ENCODE data around the gene RPL29. TPM values are rescaled to one million over a fixed set of nuclear protein-coding genes. Genes with fewer than 3 reads are reported as not detected.
A peak's percentile ranks its signal among the peaks of the same experiment; 100 is the strongest.

Gene RPL29
- total and polyA plus RNA-seq, 2 donors (not counting 3 experiments of a cell fraction or from before 2014, with no cell fraction given), result 1,236 to 2,177 TPM

DNA sequence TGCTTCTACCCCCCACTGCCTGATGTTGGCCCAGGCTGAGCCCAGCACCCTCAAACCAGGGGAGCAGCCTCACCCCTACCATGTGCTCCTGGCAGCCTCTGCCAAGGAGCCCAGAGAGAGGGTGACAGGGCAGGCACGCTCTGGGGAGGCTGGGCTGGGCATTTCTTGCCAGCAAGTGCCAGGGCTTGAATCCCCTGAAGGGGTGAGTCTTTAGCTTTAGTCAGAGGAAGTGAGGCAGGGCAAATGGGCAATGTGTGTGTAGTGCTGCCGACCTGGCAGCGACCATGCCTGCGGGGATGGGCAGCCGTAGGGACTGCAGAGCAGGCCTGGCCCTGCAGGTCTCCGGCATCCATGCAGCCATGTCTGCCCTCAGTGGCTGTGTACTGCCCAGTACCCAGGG is 42.5 kb upstream of the RPL29 start:
- BruUV-seq (replicated peaks), result no TSS peak
- FAIRE-seq (no peak), DNase-seq (ENCODE audit: low read depth, low spot score) (no peak)
- POLR2A ChIA-PET, result no interaction called here
- dilution Hi-C loops (cut with MboI; ENCODE audit: extremely low pct_ligation_motif_present, low sequenced_read_pairs), result no loop called here
- Histone ChIP-seq H3K36me3 (ENCODE audit: control insufficient read depth in 2 of 2, extremely low read depth in 1 of 2, insufficient read depth in 2 of 2, low read length in 2 of 2) (no peaks in the 10 kb centered on the region), H3K27me3 (ENCODE audit: control insufficient read depth in 2 of 2, insufficient read depth in 2 of 2, low read length in 2 of 2) (no peaks in the 10 kb centered on the region), H2AFZ (ENCODE audit: low read depth, low read length) (peak overlapping the region; percentile 30), H3K4me1 (ENCODE audit: control insufficient read depth, extremely low read depth, insufficient read depth, low read length) (no peaks in the 10 kb centered on the region), H3K4me3 (replicated peaks in 1 of 3; ENCODE audit: insufficient read depth in 1 of 3, low read depth in 1 of 3, low read length in 3 of 3) (no peak overlapping the region), H3K9me3 (replicated peaks; ENCODE audit: control insufficient read depth, insufficient read depth, low read length) (no peaks in the 10 kb centered on the region), H3K9ac (replicated peaks; ENCODE audit: extremely low read depth, insufficient read depth, low read length) (no peak overlapping the region), H3K79me2 (ENCODE audit: control insufficient read depth, insufficient read depth, low read length) (no peaks in the 10 kb centered on the region), H3K9me1 (replicated peaks; ENCODE audit: control insufficient read depth, extremely low read depth, insufficient read depth, low read length) (no peaks in the 10 kb centered on the region), H4K20me1 (replicated peaks; ENCODE audit: control insufficient read depth, extremely low read depth, insufficient read depth, low read length) (no peaks in the 10 kb centered on the region), H3K4me2 (ENCODE audit: insufficient read depth, low read length) (no peak overlapping the region), H3K27ac (ENCODE audit: insufficient read depth, low read depth, low read length) (no peak overlapping the region)
- intact Hi-C loops (cut with micrococcal nuclease), result no loop called here
- TF ChIP-seq POLR2AphosphoS5 (IDR thresholded peaks at IDR 0.05; ENCODE audit: insufficient read depth, low read depth, low read length), result no peak
- CTCF ChIA-PET, result interaction anchor here (1.3 to 5.8 kb wide), 4 partner anchors 15 to 34 kb away, joined by 3 to 43 read pairs (median 4); no protein-coding TSS in a partner anchor

DNA sequence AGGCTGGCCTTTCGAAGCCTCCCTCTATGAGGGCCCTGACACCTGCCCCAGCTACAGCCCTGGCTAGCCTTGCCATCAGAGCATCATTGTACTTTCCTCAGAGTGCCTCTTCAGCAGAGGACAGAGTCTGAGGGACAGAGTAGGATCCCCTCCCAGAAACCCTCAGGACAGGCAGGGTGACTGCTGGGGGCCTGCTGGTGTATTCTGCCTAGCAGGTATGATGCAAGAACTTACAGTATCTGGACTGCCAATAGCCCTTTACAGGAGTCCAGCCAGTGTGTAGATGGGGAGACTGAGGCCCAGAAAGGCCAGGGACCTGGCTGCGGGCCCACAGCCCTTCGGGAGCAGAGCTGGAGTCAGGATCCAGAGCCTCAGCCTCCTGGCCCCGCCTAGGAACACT is 41.6 kb upstream of the RPL29 start:
- BruUV-seq (replicated peaks), result no TSS peak
- CTCF ChIA-PET, result interaction anchor here (1.1 to 5.8 kb wide), 6 partner anchors 15 to 86 kb away, joined by 3 to 43 read pairs (median 6); partner anchors contain the start of gene DUSP7
- dilution Hi-C loops (cut with MboI; ENCODE audit: extremely low pct_ligation_motif_present, low sequenced_read_pairs), result no loop called here

More for the DNA sequence above, 41.6 kb upstream of the RPL29 start:
- Histone ChIP-seq H4K20me1 (replicated peaks; ENCODE audit: control insufficient read depth, extremely low read depth, insufficient read depth, low read length) (no peaks in the 10 kb centered on the region), H3K79me2 (ENCODE audit: control insufficient read depth, insufficient read depth, low read length) (no peaks in the 10 kb centered on the region), H3K4me2 (ENCODE audit: insufficient read depth, low read length) (no peak overlapping the region), H3K27ac (ENCODE audit: insufficient read depth, low read depth, low read length) (no peak overlapping the region), H3K9me1 (replicated peaks; ENCODE audit: control insufficient read depth, extremely low read depth, insufficient read depth, low read length) (no peaks in the 10 kb centered on the region), H3K36me3 (ENCODE audit: control insufficient read depth in 2 of 2, extremely low read depth in 1 of 2, insufficient read depth in 2 of 2, low read length in 2 of 2) (no peaks in the 10 kb centered on the region), H3K4me1 (ENCODE audit: control insufficient read depth, extremely low read depth, insufficient read depth, low read length) (no peaks in the 10 kb centered on the region), H3K9ac (replicated peaks; ENCODE audit: extremely low read depth, insufficient read depth, low read length) (no peak overlapping the region), H2AFZ (ENCODE audit: low read depth, low read length) (no peak overlapping the region), H3K9me3 (replicated peaks; ENCODE audit: control insufficient read depth, insufficient read depth, low read length) (no peaks in the 10 kb centered on the region), H3K4me3 (replicated peaks in 1 of 3; ENCODE audit: insufficient read depth in 1 of 3, low read depth in 1 of 3, low read length in 3 of 3) (no peak overlapping the region), H3K27me3 (ENCODE audit: control insufficient read depth in 2 of 2, insufficient read depth in 2 of 2, low read length in 2 of 2) (no peaks in the 10 kb centered on the region)
- POLR2A ChIA-PET, result no interaction called here
- intact Hi-C loops (cut with micrococcal nuclease), result no loop called here
- no peak for DNase-seq (ENCODE audit: low read depth, low spot score)
- TF ChIP-seq MYC (IDR thresholded peaks at IDR 0.05; ENCODE audit: low read depth, low read length) (no peak), EZH2 (IDR thresholded peaks at IDR 0.05; ENCODE audit: borderline replicate concordance, low read depth, low read length, severe bottlenecking) (no peak), POLR2A (IDR thresholded peaks at IDR 0.05; ENCODE audit: low read depth, low read length) (no peak), MAX (IDR thresholded peaks at IDR 0.05; ENCODE audit: insufficient read depth, insufficient read length) (no peak), FOS (IDR thresholded peaks at IDR 0.05; ENCODE audit: borderline replicate concordance, insufficient read depth, low read length) (no peak), POLR2AphosphoS5 (IDR thresholded peaks at IDR 0.05; ENCODE audit: insufficient read depth, low read depth, low read length) (no peak), GATA2 (IDR thresholded peaks at IDR 0.05; ENCODE audit: insufficient read depth, insufficient read length, low read depth, low read length) (no peak)
- TF ChIP-seq, protein P1, sequence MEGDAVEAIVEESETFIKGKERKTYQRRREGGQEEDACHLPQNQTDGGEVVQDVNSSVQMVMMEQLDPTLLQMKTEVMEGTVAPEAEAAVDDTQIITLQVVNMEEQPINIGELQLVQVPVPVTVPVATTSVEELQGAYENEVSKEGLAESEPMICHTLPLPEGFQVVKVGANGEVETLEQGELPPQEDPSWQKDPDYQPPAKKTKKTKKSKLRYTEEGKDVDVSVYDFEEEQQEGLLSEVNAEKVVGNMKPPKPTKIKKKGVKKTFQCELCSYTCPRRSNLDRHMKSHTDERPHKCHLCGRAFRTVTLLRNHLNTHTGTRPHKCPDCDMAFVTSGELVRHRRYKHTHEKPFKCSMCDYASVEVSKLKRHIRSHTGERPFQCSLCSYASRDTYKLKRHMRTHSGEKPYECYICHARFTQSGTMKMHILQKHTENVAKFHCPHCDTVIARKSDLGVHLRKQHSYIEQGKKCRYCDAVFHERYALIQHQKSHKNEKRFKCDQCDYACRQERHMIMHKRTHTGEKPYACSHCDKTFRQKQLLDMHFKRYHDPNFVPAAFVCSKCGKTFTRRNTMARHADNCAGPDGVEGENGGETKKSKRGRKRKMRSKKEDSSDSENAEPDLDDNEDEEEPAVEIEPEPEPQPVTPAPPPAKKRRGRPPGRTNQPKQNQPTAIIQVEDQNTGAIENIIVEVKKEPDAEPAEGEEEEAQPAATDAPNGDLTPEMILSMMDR (IDR thresholded peaks at IDR 0.05; ENCODE audit: extremely low read depth in 1 of 2, insufficient read depth in 1 of 2, low read depth in 1 of 2, low read length in 2 of 2), result no peak
- FAIRE-seq, result no peak

Data from endothelial cell of umbilical vein (primary cell).